HS-27A (cell line): Measurements from ENCODE around the gene CNPY1.
"Not testable (repeated sequence)": the region's sequence is repeated elsewhere in the genome, so short reads cannot be mapped to it uniquely, and the experiment has no call there.

Source experiments
- DNase-seq: peaks from one replicate; pipeline ENCODE4 v3.0.0-alpha.2; 2012; ENCODE audit warnings: low read depth, missing footprints

Gene CNPY1

DNA sequence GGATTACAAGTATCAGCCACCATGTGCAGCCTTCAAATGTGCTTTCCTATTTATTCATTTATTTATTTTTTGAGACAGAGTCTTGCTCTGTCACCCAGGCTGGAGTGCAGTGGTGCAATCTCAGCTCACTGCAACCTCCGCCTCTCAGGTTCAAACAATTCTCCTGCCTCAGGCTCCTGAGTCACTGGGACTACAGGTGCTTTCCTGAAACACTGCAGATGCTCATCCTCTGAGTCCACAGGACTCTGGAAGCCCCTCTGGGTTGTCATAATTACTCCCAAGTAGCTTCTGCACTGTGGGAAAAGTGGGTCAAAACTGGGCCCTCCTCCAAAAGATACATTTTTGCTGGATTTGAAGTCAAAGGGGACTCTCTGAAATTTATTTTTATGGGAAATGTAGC is at the start of gene CNPY1:
CNPY1 (minus strand) TSS at position 111 of the 400 bp plus-strand sequence. CDS start 630 bp downstream, outside the sequence.
- not testable (repeated sequence) for DNase-seq

DNA sequence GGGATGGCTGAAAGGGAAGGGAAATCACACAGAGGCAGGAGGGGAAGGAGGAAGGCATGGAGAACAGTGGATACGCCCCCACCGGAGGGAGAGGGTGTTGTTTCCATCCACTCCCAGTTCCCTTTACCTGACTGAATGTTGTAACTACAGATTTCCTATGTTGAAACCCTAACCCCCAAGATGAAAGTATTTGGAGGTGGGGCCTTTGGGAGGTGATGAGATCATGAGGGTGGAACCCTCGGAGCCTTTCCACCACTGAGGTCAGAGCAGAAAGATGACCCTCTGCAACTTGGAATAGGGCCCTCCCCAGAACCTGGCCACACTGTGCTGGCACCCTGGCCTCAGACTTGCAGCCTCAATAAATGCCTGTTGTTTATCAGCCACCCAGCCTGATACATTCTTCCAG is 48.6 kb upstream of the CNPY1 start:
- no peak for DNase-seq

DNA sequence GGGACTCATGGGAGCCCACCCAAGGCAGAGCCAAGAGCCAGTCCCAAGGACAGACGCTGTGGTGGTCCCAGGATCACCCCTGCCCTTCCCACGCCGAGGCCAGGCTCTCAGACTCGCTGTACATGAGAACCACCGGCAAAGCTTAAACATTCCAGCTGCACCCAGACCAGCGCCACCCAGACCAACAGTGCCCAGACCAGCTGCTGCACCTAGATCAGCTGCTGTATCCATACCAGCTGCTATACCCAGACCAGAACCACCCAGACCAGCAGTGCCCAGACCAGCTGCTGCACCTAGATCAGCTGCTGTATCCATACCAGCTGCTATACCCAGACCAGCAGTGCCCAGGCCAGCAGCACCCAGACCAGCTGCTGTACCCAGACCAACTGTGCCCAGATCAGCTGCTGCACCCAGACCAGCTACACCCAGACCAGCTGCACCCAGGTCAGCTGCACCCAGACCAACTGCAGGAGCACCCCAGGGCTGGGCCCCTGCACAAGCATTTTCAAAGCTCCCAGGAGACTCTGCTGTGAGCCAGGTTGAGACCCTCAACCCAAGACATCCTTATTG is 47.9 kb upstream of the CNPY1 start:
- no peak for DNase-seq

DNA sequence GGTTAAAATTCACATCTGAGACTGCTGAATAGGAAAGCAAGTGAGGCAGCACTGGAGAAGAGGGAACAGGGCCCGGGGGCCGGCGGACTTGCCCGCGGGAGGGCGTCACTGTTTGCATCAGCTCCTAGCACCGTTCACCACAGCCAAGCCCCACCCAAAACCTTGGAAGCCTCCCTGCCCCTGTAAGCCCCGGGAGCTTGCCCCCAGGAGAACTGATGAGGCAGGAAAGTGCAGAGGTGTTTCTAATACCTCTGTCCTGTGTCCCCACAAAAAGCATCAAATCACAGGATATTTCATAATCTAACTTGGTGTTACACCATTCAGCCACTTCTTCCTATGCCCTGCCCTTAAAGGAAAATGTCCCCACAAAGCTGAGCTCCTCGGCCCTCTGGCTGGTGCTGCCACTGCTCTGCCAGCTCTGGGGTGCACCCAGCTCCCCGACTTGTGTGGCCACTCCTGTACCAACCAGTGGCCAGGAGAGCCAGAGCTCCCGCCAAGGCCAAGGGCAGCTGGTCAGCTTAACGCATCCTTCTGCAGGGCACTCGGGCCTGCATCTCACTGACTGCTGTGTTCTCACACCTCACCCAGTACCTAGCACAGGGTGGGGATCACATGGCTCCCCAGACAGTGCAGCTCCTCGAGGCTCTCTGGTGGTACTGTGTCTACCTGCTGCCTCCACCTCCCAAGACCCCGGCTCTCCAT is 47.3 kb upstream of the CNPY1 start:
- DNase-seq: no peak

DNA sequence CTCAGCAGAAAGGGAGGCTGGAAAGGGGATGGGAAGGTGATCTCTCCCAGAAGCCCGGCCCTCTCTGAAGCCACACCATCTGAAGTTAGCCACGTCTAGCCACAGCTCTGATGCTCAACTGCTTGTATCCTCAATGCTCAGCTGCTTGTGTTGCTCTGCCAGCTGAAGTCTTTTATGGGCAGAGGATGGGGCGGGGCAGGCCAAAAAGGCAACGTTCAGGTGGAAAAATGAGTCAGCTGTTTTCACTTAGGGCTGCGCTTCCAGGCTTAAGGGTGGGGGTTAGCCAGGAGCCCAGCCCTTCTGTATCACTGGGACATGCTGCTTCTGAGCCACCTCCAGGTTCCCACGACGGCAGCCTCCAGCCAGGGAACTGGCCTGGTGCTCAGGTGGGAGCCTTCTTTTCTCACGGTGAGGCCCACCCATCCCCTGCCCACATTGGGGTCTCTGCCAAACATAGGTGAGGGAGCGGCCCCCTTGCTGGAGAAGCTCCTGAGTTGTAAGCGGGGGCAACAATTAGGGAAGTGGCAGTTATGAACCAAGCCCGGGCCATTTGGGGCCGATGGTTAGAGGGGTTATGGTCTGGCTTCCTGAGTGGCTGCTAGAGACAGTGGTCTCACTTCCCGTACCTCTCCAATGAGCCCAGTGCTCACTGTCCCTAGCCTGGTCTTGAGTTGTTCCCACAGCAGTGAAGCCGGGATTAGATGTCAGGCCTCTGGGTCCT is 44.9 kb upstream of the CNPY1 start:
- DNase-seq: no peak

DNA sequence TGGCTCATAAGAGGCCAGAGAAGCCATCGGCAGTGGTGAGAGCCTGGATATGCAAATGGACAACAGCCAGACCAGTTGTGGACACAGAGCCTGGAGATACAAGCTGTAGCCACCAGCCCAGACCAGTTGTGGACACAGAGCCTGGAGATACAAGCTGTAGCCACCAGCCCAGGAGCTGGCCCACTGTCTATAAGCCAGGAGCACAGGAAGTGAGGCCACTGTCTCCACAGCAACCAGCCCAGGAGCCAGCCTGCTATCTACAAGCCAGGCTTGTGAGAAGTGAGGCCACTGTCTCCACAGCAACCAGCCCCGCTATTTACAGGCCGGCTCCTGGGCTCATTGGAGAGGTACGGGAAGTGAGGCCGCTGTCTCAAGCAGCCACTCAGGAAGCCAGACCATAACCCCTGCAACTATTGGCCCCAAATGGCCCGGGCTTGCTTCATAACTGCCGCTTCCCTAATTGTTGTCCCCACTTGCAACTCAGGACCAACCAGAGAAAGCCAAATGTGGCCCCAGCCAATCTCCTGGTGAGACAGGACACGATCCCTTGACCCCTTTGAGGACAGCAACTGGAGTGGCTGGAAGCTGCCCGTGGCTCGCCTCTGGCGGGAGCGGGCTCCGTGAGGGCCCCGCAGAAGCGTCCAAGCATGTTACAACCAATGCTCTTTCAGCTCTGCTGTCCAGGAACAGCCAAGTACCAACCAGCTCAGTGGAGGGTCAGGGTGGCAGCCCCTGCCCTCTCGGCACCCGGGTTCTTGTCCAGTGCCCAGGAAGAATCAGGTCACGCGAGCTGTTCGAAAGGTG is 44.1 kb upstream of the CNPY1 start:
- no peak for DNase-seq

DNA sequence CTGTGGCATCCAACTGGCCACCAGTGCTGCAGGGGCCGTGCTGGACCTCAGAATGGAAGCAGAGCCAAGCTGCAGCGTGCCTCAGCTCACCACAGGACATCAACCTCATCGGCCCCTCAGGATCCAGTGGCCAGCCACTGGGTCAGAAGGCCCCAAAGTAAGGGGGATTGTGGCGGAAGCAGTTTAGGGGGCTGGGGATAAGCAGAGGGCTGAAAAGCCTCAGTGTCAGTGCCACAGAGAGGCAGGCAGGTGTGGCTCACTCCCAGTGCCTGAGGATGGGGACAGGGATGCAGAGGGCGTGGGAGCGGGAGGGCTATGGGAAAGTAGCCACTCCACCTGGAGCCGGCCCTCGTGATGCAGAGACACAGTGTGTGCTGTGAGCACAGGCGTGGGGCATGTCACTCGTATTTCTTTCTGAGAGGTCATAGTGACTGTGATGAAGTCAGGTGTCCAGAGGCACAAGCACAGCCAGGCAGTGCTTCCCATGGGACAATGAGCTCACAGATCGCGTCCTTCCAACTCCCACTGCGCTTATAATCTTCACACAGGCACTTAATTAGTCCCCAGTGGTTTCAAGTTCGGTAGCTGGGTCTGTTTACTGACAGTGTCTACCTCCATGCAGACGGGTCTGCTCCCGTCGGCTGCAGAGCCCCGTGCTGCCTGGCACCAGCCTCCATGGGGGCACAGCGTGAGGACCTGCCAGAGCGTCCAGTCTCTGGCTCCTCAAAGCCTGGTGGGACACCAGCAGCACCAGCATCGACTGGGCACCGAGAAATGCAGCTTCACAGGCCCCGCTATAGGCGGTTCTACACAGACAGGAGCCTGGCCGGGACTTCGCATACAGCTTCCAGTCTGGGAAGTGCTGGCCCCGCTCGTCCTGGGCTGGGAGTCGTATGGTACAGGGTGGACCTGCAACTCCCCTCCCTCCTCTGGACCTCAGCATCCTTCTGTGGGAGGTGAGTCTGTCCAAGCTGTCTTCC is 42.9 kb upstream of the CNPY1 start:
- no peak for DNase-seq

DNA sequence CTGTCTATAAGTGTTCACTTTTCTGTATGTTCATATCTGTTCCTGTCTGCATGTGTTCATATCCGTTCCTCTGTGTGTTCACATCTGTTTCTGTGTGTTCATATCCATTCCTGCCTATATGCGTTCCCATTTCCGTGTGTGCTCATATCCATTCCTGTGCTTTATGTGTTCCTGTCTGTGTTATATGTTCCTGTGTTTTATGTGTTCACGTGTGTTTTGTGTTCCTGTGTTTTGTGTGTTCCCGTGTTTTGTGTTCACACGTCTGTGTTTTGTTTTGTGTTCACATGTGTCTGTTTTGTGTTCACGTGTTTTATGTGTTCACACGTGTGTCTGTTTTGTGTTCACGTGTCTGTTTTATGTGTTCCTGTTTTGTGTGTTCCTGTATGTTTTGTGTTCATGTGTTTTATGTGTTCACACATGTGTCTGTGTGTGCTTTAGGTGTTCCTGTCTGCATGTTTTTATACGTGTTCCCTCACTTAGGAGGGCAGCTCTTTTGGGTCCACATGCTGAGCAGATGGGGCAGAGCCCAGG is 42.2 kb upstream of the CNPY1 start:
- DNase-seq: no peak

DNA sequence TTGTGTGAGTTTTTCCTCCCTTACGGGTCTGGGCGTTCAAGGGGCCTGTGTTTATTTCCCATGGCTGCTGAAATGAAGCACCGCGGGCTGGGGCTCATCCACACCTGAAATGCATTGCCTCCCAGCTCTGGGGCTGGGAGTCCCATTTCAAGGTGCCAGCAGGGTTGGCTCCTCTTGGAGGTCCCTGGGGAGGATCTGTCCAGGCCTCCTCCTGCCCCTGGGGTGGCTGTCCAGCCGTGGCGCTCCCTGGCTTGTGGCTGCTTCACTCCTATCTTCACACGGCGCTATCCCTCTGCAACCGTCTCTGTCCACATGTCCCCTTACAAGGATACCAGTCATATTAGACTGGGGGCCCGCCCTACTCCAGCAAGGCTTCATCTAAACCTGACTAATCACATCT is 41.1 kb upstream of the CNPY1 start:
- DNase-seq: no peak

DNA sequence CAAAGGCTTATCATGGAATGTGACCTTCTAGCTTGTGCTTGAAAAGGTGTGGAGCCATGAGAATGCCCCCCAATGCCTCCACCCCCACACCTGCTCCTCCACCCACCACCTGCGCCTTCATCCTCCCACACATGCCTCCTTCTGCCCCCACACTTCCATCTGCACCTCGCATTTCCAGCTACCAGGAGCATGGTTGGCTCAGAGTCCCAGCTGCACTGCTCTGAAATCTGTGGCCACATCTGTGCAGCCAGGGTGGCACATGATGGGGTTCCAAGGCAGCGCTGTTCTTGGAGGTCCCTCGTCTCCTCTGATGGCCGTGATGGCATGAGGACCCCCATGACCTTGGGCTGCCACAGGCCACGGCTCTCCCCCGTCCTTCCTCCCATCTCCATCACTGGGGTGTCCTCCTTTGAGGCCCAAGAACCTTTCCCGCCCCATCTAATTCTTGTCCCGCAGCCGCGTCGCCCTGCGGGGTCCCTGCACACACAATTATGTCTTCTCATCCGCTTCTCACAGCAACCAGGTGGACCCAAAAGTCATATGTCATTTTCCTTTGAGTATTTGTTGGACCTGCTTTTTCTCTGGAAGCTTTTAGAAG is 40.6 kb upstream of the CNPY1 start:
- DNase-seq: no peak

DNA sequence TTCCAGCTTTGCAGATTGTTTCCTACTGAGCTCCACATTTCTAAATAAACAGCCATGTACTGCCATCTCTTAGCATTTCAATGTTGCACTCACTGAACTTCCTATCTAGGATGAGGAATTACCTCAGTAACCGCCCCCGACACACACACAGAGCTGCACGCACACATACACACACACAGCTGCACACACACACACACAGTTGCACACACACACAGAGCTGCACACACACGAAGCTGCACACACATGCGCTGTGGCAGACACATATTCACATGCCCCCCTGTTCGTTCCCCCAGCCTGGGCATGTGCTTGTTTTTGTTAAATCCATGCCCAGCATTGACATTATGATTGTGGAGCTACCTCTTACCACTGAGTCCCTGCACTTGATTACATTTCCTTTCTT is 39.6 kb upstream of the CNPY1 start:
- no peak for DNase-seq

DNA sequence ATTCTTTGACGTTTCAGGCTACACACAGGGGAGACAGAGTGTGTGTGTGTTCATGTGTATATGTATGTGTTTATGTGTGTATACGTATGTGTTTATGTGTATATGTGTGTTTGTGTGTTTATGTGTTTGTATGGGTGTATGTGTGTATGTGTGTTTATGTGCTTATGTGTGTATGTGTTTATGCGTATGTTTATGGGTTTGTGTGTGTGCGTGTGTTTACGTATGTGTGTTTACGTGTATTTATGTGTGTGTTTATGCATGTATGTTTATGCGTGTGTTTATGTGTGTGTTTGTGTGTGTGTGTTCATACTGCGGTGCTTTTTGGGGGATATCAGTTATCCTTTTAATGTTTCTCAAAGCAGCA is 39.2 kb upstream of the CNPY1 start:
- no peak for DNase-seq

DNA sequence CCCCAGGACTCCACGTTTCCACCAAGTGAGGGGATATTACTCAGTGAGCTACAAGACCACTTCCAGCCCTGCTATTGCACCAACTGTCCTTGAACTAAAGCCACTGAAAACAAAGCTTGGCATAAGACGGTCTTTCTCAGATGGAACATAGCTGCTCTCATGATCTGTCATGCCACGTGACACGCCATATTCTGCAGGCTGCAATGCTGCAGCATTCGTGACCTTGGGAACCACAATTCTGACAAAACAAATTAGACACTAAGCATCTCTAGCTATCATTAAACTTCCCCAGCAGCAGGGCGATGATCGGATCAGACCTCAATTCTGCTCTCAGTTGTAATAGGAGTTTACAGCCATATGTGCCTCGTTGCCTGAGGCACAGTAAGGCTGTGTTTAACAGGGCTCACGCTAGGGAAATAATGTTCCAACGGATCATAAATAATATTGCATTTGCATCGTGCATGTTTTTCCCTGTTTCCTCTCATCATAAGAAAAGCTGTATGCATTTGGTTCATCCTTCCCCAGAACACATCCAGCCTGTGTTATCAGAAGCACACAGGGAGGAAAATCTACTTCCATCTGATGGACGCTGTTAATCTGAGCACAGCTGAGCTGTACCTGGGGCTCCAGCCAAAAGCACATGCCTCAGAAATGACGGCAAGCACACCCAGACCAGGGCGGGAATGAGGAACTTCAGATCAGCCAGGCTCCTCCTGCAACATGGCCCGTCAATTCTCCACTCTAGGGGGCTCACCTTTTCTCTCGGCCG is 38.6 kb upstream of the CNPY1 start:
- no peak for DNase-seq

DNA sequence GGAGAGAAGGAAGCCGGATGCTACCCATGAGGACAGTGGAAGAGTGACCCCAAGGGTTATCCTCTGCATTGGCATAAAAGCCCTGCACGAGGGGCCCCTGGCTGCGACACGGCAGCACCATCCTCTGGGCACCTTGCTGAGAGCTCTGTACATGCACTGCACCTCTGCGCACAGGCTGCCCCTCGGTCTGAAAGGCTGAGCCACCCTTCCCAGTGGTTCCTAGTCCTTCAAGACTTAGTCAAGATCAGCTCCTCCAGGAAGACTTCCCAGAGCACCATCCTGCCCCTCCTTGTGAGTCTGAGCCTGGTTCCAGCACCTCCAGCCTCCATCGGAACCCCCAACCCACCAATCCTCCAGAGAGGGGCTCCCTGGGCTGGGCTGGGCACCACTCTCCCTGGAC is 37.9 kb upstream of the CNPY1 start:
- no peak for DNase-seq

DNA sequence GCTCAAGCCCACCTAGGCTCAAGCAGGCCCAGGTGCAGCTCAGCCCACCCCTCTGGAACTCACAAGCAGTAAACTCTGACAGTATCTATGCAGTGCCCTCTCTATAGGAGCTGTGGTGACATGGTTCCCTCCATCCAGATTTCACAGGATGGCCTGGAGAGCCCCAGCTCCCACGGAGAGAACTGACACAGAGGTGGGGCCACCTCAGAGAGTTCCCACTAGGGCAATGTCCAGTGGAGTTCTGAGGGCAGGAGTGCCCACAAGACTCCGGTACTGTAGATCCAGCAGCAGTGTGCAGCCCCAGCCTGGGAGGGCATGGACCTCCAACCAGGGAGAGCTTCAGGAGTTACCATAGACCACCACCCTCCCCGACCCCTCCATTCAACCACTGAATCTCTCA is 37.3 kb upstream of the CNPY1 start:
- DNase-seq: no peak

DNA sequence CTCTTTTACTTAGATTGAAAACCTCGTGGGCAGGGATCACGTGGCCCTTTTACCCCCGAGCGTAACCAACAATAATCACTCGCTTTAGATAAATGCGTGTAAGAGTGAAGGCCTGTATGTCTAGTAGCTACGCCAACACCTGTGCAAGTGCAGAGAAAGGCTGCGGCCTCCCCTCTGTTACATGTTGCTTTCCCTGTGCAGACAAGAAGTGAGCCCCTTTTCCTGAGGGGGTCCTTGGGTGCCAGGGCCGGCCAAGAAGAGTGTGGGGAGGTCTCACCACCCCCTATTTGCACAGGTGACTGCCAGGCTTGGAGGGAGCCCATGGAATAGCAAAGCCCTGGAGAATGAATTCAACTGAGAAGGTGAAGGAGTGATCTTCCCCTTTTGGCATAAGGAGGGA is 35.6 kb upstream of the CNPY1 start:
- DNase-seq: no peak

DNA sequence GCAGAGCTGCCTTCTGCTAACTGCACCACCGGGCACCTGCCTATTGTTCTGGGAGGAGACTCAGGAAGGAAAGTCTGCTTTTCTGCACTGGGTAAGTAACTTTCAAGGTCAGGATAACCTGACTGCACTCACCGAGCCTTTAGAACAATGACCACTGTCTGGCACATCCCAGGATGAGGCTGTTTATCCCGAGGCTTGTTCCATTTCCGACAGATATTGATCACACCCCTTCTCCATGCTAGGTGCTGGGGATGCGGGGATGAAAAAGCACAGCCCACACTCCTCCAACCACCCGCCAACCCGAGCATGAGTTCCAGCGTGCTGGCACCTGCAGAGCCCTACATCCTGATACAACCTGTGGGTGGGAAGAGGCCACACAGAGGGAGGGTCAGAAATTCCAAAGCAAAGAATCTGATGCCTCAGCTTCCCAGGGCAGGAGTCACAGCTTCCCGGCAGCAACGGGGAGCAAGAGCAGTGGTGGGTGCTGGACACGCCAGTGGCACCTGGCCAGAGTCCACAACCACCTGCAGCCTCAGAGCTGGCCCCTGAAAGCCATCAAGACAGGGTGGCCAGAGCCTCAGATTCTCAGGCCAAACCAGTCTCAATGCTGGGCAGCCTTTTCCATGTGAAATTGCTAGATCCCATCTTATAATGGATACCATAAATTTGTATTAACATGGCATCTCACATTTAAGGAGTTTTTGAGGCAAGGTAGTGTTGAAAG is 34.9 kb upstream of the CNPY1 start:
- no peak for DNase-seq

DNA sequence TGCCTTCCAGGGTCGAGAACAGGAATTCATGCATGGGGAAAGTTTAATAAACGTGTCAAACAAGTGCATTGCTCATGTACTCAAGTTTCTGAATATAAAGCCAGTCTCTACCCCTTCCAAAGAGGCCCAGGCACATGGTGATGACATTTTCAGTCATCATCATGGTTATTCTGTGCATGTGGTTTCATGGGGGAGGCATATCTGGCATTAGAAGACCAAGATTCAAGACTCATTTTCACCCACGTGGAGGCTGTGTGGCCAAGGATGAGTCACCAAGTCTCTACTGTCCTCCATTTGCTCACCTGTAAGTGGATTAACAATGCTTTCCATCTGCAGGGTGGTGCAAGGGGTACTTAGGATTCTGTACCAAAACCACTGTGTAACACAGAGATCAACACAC is 34.0 kb upstream of the CNPY1 start:
- no peak for DNase-seq

DNA sequence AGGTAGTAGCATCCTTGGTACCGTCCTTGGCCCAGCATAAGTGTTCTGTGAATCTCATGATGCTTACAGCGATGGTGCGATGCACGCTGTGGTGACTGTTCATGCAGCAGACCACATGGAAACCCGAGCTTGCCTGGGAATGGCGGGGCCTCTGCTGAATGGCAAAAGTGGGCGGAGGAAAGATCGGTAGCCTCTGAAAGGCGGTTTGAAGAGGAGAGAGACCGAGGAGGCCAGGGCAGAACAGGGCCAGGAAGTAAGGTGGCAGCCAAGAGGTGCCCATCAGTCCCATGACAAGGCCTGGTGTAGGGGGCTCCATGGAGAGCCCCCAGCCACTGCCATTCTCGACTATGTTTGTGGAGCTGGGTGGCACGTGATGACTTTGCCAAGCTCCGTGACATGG is 33.2 kb upstream of the CNPY1 start:
- DNase-seq: no peak
